KMS-11 (cell line): ENCODE measurements around the gene ADGRF1.

ENCODE experiments used
- H2AFZ ChIP-seq: fragments of 200-600 bp; sonication (generic); 2 replicates; pipeline ENCODE4 v1.6.1; 2016; ENCODE audit warnings: antibody characterized with exemption, mixed run types, low read depth
- H3K27ac ChIP-seq: fragments of 200-600 bp; sonication (generic); 2 replicates; pipeline ENCODE4 v1.6.1; 2016; ENCODE audit warnings: mild to moderate bottlenecking, mixed run types
- H3K27me3 ChIP-seq: fragments of 200-600 bp; sonication (generic); 2 replicates; pipeline ENCODE4 v1.6.1; 2017; ENCODE audit warnings: mild to moderate bottlenecking, low read depth, mixed run types, moderate library complexity; ENCODE audit not compliant: insufficient read depth
- H3K36me3 ChIP-seq: fragments of 200-600 bp; sonication (generic); 2 replicates; pipeline ENCODE4 v1.6.1; 2017; ENCODE audit warnings: mild to moderate bottlenecking, mixed run types; ENCODE audit not compliant: insufficient read depth
- H3K4me1 ChIP-seq: fragments of 200-600 bp; sonication (generic); 2 replicates; pipeline ENCODE4 v1.6.1; 2016; ENCODE audit warnings: mild to moderate bottlenecking, low read depth, mixed run types; ENCODE audit not compliant: poor library complexity, severe bottlenecking
- H3K4me2 ChIP-seq: fragments of 200-600 bp; sonication (generic); 2 replicates; pipeline ENCODE4 v1.7.0; 2016; ENCODE audit warnings: mild to moderate bottlenecking, mixed run types
- H3K4me3 ChIP-seq: fragments of 200-600 bp; sonication (generic); IDR thresholded peaks from 2 replicates; pipeline ENCODE4 v1.6.1; 2017; ENCODE audit warnings: low read depth, low read length, mixed read lengths; ENCODE audit not compliant: insufficient read depth
- H3K79me2 ChIP-seq: fragments of 200-600 bp; sonication (generic); 2 replicates; pipeline ENCODE4 v1.6.1; 2016; ENCODE audit warnings: low read depth, mixed run types; ENCODE audit not compliant: insufficient read depth
- H3K9ac ChIP-seq: fragments of 200-600 bp; sonication (generic); 2 replicates; pipeline ENCODE4 v1.6.1; 2016; ENCODE audit warnings: mild to moderate bottlenecking, mixed run types
- H4K20me1 ChIP-seq: fragments of 200-600 bp; sonication (generic); 2 replicates; pipeline ENCODE4 v1.6.1; 2016; ENCODE audit warnings: mild to moderate bottlenecking, mixed run types; ENCODE audit not compliant: insufficient read depth
- TF ChIP-seq, protein P1 (sequence below): fragments of 200-600 bp; sonication (generic); conservative IDR thresholded peaks from 2 replicates; pipeline ENCODE4 v1.6.1; 2017; ENCODE audit warnings: low read depth, mild to moderate bottlenecking, antibody characterized with exemption, low read length, moderate library complexity, mixed read lengths

The ADGRF1 gene

DNA sequence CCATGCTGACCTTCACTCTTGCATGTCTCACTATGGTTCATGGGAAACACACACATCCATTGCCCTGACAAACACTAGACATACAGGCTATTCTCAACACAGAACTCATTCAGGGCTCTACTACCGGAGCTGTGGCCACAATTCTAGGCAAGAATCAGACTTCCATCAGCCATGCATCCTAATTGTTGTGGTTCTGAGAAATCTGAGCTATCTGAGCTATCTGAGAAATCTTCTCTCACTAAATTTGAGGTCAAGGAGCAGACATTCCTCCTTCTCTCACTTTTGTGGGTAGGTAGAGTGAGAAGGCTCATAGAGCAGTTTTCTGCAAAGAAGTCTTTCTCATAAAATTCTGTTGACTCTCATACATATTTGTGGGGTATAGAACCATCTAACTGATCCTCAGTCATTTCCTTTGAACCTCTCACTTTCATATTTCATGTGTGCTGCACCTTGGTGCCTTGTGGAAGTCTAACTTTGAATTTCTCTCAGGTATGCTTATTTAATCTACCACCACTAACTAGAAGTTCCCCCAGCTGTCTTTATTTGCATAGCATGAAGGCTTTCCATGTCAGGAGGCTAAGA, 43.6 kb downstream of the ADGRF1 start:
- no peak overlapping the region for H3K9ac ChIP-seq
- H3K27ac ChIP-seq: no peak overlapping the region
- TF ChIP-seq, protein P1, sequence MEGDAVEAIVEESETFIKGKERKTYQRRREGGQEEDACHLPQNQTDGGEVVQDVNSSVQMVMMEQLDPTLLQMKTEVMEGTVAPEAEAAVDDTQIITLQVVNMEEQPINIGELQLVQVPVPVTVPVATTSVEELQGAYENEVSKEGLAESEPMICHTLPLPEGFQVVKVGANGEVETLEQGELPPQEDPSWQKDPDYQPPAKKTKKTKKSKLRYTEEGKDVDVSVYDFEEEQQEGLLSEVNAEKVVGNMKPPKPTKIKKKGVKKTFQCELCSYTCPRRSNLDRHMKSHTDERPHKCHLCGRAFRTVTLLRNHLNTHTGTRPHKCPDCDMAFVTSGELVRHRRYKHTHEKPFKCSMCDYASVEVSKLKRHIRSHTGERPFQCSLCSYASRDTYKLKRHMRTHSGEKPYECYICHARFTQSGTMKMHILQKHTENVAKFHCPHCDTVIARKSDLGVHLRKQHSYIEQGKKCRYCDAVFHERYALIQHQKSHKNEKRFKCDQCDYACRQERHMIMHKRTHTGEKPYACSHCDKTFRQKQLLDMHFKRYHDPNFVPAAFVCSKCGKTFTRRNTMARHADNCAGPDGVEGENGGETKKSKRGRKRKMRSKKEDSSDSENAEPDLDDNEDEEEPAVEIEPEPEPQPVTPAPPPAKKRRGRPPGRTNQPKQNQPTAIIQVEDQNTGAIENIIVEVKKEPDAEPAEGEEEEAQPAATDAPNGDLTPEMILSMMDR: no peak
- no peaks in the 10 kb centered on the region for H3K4me1 ChIP-seq
- H2AFZ ChIP-seq: no peak overlapping the region
- no peak overlapping the region for H3K4me3 ChIP-seq
- no peaks in the 10 kb centered on the region for H4K20me1 ChIP-seq
- H3K36me3 ChIP-seq: no peaks in the 10 kb centered on the region
- no peaks in the 10 kb centered on the region for H3K27me3 ChIP-seq
- H3K4me2 ChIP-seq: no peak overlapping the region
- no peaks in the 10 kb centered on the region for H3K79me2 ChIP-seq

DNA sequence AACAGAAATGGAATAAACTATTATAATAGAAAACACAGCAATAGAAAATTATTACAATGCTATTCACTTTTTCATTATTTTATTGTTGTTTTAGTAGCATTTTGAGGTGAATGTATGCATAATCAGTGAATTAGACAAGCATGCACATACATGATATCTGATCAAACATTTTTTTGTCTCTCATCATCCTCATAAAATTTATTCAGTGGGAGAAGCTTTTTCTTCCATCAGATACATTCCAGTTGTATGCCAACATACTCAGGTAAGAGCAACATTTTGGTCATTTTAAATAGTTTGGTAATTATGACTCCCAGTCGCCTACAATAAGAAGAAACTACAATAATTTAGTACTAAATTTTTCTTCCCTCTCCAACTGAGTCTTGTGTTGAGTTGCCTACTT, 44.5 kb downstream of the ADGRF1 start:
- Histone ChIP-seq H3K27me3 (no peaks in the 10 kb centered on the region), H2AFZ (no peak overlapping the region), H3K4me1 (no peaks in the 10 kb centered on the region), H3K27ac (no peak overlapping the region), H3K36me3 (no peaks in the 10 kb centered on the region), H3K9ac (no peak overlapping the region), H3K79me2 (no peaks in the 10 kb centered on the region), H3K4me3 (no peak overlapping the region), H3K4me2 (no peak overlapping the region), H4K20me1 (no peaks in the 10 kb centered on the region)
- TF ChIP-seq, protein P1: no peak

DNA sequence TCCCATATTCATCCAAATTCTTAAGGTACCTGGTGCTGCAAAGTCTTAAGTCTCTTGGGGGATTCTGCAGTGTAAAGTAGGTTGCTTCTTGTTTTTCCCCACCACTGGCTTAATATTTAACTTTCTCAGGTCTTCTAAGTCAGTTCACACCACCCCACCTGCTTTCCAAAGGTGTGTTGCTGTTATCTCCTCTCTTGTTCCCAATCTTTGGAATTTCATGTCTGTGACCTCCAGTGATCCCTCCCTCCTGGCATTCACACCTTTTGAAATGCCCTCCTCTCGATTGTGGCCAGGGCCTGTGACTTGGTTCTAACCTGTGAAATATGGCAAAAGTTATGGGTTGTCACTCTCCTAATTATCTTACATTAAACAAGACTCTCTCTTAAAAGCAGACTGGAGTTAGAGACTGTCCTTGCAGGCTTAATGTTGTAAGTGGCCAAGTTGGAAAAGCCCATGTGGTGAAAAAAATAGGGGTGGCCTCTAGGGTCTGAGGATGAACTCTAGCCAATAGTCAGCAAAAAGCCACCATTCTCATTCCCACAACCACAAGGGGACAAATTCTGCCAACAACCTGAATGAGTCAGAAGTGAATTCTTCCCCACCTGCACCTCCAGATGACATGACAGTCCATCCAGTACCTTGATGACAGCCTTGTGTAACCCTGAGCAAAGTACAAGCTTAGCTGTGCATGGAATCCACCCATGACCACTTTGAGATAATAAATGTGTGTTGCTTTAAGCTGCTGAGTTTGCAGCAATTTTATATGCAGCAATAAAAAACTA, 45.1 kb downstream of the ADGRF1 start:
- H3K4me2 ChIP-seq: no peak overlapping the region

DNA sequence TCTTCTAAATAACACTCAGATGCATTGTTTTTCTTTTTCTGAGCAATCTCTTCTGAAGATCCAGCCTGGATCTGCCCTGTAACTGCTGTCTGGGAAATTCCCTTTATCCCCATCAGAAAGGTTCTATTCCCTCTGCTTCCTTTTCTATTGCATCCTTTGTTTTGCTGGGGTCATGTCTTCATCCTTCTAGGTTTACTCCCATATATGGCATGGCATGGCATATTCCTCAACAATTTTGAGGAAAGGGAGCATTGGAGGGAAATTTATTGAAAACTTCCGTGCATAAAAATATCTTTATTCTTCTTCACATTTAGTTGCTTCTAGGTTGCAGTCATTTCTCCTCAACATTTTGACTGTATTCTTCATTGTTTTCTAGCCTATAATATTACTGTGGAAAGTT, 47.2 kb downstream of the ADGRF1 start:
- Histone ChIP-seq H3K79me2 (no peaks in the 10 kb centered on the region), H3K27ac (no peak overlapping the region), H2AFZ (no peak overlapping the region), H3K27me3 (no peaks in the 10 kb centered on the region), H3K4me2 (no peak overlapping the region), H3K4me1 (no peaks in the 10 kb centered on the region), H3K4me3 (no peak overlapping the region), H4K20me1 (no peaks in the 10 kb centered on the region), H3K9ac (no peak overlapping the region), H3K36me3 (no peaks in the 10 kb centered on the region)
- TF ChIP-seq, protein P1: no peak

More for the DNA sequence above, 45.1 kb downstream of the ADGRF1 start:
- TF ChIP-seq, protein P1: no peak
- no peak overlapping the region for H3K9ac ChIP-seq
- no peaks in the 10 kb centered on the region for H3K27me3 ChIP-seq
- no peaks in the 10 kb centered on the region for H3K4me1 ChIP-seq
- no peaks in the 10 kb centered on the region for H4K20me1 ChIP-seq
- H3K36me3 ChIP-seq: no peaks in the 10 kb centered on the region
- no peak overlapping the region for H3K4me3 ChIP-seq
- H3K27ac ChIP-seq: no peak overlapping the region
- H2AFZ ChIP-seq: no peak overlapping the region
- H3K79me2 ChIP-seq: no peaks in the 10 kb centered on the region
